ENCODE results near the gene ASIC5.

The ASIC5 gene

DNA sequence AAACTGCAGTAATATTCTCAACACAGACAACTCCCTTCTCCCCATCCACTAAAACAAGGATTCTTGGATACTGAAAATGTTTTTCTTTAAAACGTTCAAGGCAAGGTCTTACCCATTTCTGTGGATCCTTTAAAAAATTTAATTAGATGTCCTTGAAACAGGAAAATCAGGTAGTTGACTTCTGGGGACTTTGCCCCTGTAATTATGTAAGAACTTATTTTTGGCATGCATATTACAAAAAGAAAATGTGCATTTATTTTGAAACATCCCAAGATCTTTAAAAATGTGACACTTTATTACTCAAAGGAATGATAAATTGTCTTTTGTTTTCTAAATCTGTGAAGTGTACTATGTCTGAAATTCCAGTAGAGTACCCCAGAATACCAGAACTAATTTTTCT lies 81.4 kb downstream of the ASIC5 start:
- Histone ChIP-seq H3K27me3 (ENCODE audit: insufficient read depth, low read length) (no peaks in the 10 kb centered on the region), H3K79me2 (ENCODE audit: control insufficient read depth, insufficient read depth, low read length, unreplicated experiment) (no peaks in the 10 kb centered on the region), H3K4me3 (ENCODE audit: low read depth, low read length) (no peak overlapping the region), H3K27ac (ENCODE audit: low read depth, low read length) (no peak overlapping the region), H3K4me1 (ENCODE audit: control insufficient read depth, insufficient read depth, low read length, unreplicated experiment) (peaks cover 12% of the 10 kb centered on the region), H2AFZ (ENCODE audit: low read length, unreplicated experiment) (no peak overlapping the region), H3K36me3 (ENCODE audit: insufficient read depth, low read length) (no peaks in the 10 kb centered on the region)

DNA sequence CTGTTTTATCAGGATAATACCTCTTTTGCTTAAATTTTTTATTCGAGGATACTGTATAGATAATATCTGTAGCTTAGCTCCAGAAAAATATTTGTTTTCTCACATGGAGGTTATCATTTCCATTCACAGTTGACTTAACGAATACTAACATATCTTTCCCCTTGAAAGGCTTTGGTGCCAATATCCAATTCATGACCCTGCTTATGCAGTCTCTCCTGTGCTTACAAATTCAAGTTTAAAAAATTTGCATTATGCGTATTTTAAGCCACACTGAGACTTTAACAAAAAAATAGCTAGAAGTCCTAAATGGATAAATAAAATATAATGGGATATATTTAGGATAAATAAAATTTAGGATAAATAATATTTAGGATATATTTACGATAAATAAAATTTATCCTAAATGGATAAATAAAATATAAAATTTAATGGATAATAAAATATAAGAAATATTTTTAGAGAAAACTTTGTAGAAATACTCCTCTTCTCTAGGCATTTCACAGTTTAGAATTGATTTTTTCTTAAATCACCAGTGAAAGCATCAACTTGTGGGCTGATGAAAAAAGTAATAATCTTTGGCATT lies 84.7 kb downstream of the ASIC5 start:
- H3K27ac ChIP-seq (ENCODE audit: low read depth, low read length), result no peak overlapping the region
- no peak overlapping the region for H2AFZ ChIP-seq (ENCODE audit: low read length, unreplicated experiment)
- no peaks in the 10 kb centered on the region for H3K79me2 ChIP-seq (ENCODE audit: control insufficient read depth, insufficient read depth, low read length, unreplicated experiment)
- no peaks in the 10 kb centered on the region for H3K4me1 ChIP-seq (ENCODE audit: control insufficient read depth, insufficient read depth, low read length, unreplicated experiment)
- H3K36me3 ChIP-seq (ENCODE audit: insufficient read depth, low read length), result no peaks in the 10 kb centered on the region
- H3K4me3 ChIP-seq (ENCODE audit: low read depth, low read length), result no peak overlapping the region
- H3K27me3 ChIP-seq (ENCODE audit: insufficient read depth, low read length), result no peaks in the 10 kb centered on the region

DNA sequence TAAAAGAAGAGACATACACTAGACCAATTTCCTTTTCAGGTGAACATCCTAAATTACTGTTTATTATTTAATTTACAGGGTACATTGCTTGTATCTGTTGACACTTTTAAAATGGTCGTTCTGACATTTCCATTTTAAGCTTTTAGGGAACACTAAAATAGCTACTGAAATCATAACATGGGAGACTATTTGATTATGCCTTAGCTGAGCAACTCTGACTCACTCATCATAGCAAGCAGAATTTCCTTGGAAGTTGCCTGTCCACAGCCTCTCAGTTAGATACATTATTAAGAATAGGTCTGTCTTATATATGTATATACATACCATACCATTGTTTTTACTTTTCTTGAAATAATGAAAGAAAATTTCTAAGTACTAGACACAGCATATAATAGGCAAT lies 85.3 kb downstream of the ASIC5 start:
- Histone ChIP-seq H3K27ac (ENCODE audit: low read depth, low read length) (no peak overlapping the region), H3K4me1 (ENCODE audit: control insufficient read depth, insufficient read depth, low read length, unreplicated experiment) (no peaks in the 10 kb centered on the region), H3K79me2 (ENCODE audit: control insufficient read depth, insufficient read depth, low read length, unreplicated experiment) (no peaks in the 10 kb centered on the region), H3K4me3 (ENCODE audit: low read depth, low read length) (no peak overlapping the region), H3K27me3 (ENCODE audit: insufficient read depth, low read length) (no peaks in the 10 kb centered on the region), H3K36me3 (ENCODE audit: insufficient read depth, low read length) (no peaks in the 10 kb centered on the region), H2AFZ (ENCODE audit: low read length, unreplicated experiment) (no peak overlapping the region)
